22Rv1 (cell line): Measurements from ENCODE around the gene ATP13A3.

Source experiments
- ZFX ChIP-seq: fragments of 450-650 bp; IDR thresholded peaks from 2 replicates; pipeline ENCODE4 v1.6.1; 2017; ENCODE audit warnings: antibody characterized with exemption, borderline replicate concordance
- TF ChIP-seq, protein P1 (sequence below): fragments of 450-650 bp; IDR thresholded peaks from 2 replicates; pipeline ENCODE4 v1.5.1; 2017; ENCODE audit warnings: mild to moderate bottlenecking

DNA sequence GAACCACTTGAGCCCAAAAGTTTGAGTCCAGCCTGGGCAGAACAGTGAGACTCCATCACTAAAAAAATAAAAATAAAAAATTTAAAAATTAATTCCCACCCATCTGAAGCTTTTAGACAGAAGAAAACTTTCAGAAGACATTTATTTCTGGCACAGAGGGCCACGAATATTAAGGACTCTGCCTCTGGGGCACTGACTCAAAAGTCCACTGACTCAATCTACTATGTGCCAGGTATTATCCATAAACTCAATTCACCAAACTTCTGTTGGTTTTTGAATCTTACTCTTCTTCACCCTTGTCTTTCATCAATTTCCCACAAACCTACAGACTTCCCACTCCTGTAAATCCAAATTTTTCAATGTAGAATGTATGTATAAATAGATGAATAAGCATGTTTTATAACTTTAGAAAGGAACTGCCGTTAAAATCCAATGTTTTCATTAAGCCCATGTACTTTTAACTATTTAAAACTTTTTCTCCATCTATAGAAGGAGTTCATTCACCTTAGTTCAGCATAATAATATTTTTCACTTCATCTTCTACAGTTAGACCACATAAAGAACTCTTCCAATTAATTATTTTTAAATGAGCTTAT, 19.9 kb downstream of the ATP13A3 start:
- TF ChIP-seq, protein P1, sequence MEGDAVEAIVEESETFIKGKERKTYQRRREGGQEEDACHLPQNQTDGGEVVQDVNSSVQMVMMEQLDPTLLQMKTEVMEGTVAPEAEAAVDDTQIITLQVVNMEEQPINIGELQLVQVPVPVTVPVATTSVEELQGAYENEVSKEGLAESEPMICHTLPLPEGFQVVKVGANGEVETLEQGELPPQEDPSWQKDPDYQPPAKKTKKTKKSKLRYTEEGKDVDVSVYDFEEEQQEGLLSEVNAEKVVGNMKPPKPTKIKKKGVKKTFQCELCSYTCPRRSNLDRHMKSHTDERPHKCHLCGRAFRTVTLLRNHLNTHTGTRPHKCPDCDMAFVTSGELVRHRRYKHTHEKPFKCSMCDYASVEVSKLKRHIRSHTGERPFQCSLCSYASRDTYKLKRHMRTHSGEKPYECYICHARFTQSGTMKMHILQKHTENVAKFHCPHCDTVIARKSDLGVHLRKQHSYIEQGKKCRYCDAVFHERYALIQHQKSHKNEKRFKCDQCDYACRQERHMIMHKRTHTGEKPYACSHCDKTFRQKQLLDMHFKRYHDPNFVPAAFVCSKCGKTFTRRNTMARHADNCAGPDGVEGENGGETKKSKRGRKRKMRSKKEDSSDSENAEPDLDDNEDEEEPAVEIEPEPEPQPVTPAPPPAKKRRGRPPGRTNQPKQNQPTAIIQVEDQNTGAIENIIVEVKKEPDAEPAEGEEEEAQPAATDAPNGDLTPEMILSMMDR: no peak
- TF ChIP-seq ZFX: no peak
